HG03039 (cell line): ENCODE results near the gene PTER.

Experiments used
- ATAC-seq: cut with Tn5 transposase; IDR thresholded peaks from one replicate; pipeline ENCODE4 v1.9.1; 2021; ENCODE audit warnings: mild to moderate bottlenecking, moderate library complexity; ENCODE audit not compliant: unreplicated experiment

PTER gene

DNA sequence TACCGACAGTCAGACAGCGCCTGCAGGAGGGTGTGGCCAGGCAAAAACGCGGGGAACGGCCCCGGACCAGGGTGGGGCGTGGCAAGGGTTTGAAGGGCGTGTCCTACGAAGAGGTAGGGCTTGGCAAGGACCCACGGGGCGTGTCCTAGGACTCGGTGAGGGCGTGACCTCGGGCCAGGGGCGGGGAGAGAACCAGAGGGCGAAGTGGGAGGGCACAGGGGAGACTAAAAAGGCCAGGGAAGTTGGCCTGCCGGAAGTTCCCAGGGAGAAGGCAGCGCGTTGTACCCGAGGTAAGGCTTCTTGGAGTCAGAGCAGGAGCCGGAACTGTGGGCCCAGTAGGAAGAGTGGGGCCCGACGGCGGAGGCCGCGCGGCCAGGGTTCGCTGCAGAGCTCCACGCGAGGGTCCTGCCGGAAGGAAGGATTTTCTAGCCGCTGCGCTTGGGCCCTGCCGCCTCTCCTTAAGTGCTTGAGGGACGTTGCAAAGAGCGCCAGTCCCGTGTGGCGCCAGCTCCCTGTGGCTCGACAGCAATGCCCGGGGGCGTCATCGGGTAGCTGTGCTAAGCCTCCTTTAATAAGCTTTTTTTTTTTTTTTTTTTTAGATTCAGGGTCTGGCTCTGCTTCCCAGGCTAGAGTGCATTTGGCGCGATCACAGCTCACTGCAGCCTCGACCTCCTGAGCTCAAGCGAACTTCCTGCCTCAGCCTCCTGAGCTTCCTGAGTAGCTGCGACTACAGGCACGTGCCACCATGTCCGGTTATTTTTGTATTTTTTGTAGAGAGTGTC, at the start of gene PTER:
TSS of gene PTER (plus strand) at position 253 of the 782 bp plus-strand sequence. CDS start 47,375 bp downstream, outside the sequence.
- ATAC-seq: peak; percentile 99

DNA sequence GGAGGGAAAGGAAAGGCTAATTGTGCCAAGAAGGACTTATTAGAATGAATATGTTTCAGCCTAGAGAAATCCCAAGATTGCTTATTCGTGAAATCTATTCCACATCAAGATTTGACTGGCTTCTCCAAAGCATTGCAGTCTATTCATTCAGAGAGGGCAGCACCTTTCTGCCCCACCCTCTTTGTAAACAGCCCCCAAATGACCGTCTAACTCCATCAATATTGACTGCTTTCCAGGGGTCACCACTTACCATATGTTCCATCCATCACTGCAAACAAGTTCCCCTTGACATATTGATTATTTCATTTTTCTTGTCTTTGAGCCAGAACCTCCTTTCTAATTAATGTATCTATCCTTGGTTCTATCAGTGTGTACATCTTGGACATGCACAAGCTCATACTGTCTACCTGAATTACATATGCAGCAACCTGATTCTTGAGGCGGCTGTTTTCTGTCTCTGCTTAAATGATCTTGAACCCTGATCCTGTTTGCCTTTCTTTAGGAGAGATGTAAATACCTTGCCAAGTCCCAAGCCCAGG, 44.2 kb upstream of the PTER start:
- no peak for ATAC-seq

DNA sequence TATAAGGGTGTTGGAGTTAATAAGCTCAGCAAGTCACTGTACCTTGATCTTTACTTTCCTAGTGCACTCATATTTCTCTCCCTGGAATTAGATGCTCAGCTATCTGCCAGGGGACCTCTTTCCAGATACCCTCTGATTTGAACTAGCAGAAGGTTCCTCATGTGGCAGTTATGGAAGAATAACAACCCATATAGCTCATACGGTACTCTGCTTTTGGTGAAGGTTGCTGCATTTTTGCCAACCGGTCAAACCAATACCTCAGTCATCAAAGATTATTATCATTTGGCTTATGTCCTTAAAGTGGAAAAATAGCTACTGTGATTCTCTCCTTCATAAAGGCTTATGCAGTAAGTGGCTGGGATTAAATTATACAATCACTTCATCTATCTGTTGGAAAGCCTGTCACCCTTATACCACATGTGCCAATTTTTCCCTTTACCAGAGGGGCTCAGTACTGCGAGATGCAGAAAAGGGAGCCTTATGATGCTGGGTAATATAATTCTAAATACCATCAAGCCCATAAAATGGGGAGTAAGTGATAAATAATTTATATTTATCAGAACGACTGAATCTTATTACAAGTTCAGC, 43.4 kb upstream of the PTER start:
- ATAC-seq: no peak

GRCh38 chr10:16401416-16401815, 35.4 kb upstream of the PTER start:
- no peak for ATAC-seq

- ATAC-seq: no peak
Observed at GRCh38 chr10:16408379-16408778, 28.4 kb upstream of the PTER start.

DNA sequence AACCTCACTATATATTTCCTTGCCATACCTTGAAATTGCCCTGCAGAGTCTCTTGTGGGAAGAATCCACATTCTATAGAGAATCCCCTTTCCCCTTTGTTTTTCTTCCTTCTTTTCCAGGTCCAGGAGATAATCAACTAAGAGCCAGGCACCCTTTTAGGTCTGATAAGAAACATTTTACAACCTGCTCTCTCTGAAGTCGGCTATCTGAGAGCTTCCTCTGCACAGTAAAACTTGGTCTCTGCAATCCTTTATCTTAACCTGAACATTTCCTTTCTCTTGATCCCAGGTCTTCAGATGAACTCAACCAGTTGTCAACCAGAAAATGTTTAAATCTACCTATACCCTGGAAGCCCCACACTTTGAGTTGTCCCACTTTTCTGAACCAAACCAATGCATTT, 19.5 kb upstream of the PTER start:
- no peak for ATAC-seq

DNA sequence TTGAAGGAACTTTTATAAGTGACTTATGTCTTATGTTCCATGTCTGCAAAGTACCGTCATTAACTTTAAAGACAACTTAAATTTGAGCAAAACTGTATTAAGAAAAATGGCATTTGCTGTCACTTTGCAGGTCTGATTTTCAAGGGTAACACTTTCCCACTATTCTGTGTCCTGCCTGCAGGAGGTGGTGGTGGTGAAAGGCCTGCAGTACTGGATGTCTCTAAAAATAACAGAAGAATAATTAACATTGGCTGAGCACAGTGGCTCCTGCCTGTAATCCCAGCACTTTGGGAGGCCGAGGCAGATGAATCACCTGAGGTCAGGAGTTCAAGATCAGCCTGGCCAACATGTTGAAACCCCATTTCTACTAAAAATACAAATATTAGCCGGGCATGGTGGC, 13.2 kb upstream of the PTER start:
- ATAC-seq: no peak

GRCh38 chr10:16425449-16425848, 11.4 kb upstream of the PTER start:
- no peak for ATAC-seq

- no peak for ATAC-seq
Observed at GRCh38 chr10:16429539-16429938, 7.3 kb upstream of the PTER start.

DNA sequence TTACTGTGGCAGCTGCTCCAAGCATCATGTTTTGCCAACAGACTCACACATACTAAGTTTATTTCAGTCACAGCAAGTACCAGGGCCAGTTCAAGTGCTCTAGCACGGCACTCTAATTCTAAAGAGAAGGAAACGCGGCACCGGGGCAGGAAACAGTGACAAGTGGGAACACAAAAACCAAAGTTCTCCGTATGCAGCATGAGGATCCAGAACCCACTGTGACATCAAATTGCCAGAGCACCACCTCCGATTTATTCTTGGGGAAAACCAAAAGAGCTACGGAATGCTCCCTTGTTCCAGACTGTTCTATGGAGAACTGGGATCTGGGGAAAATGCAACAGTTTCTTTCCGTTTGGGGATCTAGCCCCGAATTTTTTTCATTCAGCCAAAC, 448 bp upstream of the PTER start:
- ATAC-seq: peak; percentile 4

- no peak for ATAC-seq
Observed at GRCh38 chr10:16437540-16437894, 707 bp downstream of the PTER start.

- ATAC-seq: no peak
Observed at GRCh38 chr10:16439295-16439694, 2.5 kb downstream of the PTER start.

DNA sequence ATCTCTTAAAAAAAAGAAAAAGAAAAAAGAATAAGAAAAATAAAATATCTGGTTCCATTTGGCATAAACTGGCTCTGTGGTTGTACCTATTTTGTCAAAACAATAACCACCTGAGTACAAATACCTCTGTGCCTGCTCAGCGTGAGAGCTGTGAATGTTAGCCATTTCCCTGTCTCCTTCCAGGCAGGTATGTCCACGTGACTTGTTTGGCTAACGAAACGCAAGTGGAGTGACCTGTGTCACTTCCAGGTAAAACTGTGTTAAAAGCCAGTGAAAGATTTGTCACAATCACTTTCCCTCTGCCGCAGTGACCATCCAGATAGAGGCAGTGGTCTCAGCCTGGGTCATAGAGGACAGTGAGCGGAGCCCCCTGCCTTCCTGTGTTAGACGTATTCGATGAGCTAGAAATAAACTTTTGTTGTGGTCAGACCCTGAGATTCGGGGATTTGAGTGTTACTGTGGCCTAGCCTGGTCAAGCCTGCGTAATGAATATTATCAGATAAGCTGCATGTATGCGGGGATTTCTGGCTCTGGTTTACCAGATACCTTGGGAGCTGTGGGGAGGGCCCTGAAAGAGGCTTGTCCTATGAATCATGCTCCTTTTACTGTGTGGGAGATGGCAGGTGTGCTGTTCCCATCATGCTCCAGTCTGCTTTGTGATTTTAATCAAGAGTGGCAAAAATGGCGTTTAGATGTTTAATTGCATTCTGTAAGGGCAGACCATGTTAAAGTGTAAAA, 3.8 kb downstream of the PTER start:
- no peak for ATAC-seq

DNA sequence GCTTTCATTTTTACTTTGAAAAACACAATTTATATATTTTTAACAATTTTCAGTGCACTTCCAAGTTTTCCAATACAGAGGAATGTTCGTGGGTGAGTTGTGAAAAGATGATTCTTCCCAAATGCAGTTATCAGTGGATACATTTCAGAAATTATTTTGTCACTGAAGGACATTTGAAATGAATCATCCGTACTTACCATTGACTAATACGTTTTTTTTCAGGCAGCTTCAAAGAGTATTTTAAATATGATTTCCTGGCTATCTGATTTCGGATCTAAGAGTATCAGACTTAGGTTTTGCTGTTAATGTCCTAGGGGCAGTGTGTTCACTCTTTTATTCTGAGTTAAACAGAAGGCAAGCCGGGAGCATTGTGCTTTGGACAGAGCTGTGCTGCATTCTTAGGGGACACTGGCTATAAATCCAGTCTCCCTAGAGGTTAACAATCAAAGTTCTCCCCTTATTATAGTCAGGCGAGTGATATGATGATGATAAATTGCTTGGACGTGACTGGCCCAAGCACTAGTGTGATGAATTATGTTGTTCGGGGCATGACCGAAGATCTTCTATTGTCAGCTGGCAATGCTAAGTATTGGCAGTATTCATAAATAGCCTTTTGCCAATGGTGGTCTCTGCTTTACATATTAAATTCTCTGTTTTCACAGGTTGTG, 4.5 kb downstream of the PTER start:
- ATAC-seq: no peak

GRCh38 chr10:16442914-16443313, 6.1 kb downstream of the PTER start:
- no peak for ATAC-seq

- no peak for ATAC-seq
Observed at GRCh38 chr10:16445770-16446469, 9.1 kb downstream of the PTER start.

- ATAC-seq: no peak
Observed at GRCh38 chr10:16449454-16449853, 12.6 kb downstream of the PTER start.

GRCh38 chr10:16458166-16458955, 21.6 kb downstream of the PTER start:
- no peak for ATAC-seq

GRCh38 chr10:16459423-16459939, 22.7 kb downstream of the PTER start:
- no peak for ATAC-seq

- no peak for ATAC-seq
Observed at GRCh38 chr10:16466001-16466400, 29.2 kb downstream of the PTER start.
